PC-3 (cell line): Measurements from ENCODE around the gene CBFA2T2. TPM values are rescaled to one million over a fixed set of nuclear protein-coding genes. Genes with fewer than 3 reads are reported as not detected.

Experiments
- ATAC-seq: fragments of 200-7000 bp; cut with Tn5 transposase; 2 replicates; pipeline ENCODE4 v1.9.1; 2020; ENCODE audit warnings: mild to moderate bottlenecking, moderate library complexity
- BruUV-seq: library from RNA; stranded (reverse); fragments of 400-500 nt; replicated peaks from 2 replicates; lab custom pipeline; 2021; lab: Mats Ljungman, UMichigan
- CTCF ChIA-PET: fragments of 300-600 bp; sonication (Branson Sonifier 250); formaldehyde crosslinking; loops from one replicate; lab custom pipeline; 2022; ENCODE audit warnings: antibody characterized with exemption; lab: Charles Lee
- POLR2A ChIA-PET: fragments of 300-600 bp; sonication (Branson Sonifier 250); formaldehyde crosslinking; loops from one replicate; lab custom pipeline; 2022; ENCODE audit warnings: antibody characterized with exemption; ENCODE audit not compliant: unreplicated experiment; lab: Charles Lee
- DNase-seq: peaks from one replicate; pipeline ENCODE4 v3.0.0-alpha.2; 2015
- H2AFZ ChIP-seq: fragments of 300-600 bp; sonication (generic); 2 replicates; pipeline ENCODE4 v1.6.0; 2016; ENCODE audit warnings: antibody characterized with exemption, low read length
- H3F3A ChIP-seq: fragments of 300-600 bp; sonication (generic); one replicate; pipeline ENCODE4 v1.6.0; 2017; ENCODE audit warnings: antibody characterized with exemption, low read length, control low read depth, mild to moderate bottlenecking; ENCODE audit not compliant: unreplicated experiment
- H3K27ac ChIP-seq: fragments of 300-600 bp; sonication (generic); 2 replicates; pipeline ENCODE4 v1.5.1; 2016; ENCODE audit warnings: mild to moderate bottlenecking, low read length
- H3K27me3 ChIP-seq: fragments of 300-600 bp; sonication (generic); 2 replicates; pipeline ENCODE4 v1.6.1; 2016; ENCODE audit warnings: low read length, mixed read lengths
- H3K36me3 ChIP-seq: fragments of 300-600 bp; sonication (generic); 2 replicates; pipeline ENCODE4 v1.6.1; 2016; ENCODE audit warnings: low read depth, mixed run types, low read length, mixed read lengths
- H3K4me1 ChIP-seq: fragments of 300-600 bp; sonication (generic); 2 replicates; pipeline ENCODE4 v1.5.1; 2016; ENCODE audit warnings: low read length; ENCODE audit not compliant: insufficient read depth
- H3K4me2 ChIP-seq: fragments of 300-600 bp; sonication (generic); 2 replicates; pipeline ENCODE4 v1.6.0; 2016; ENCODE audit warnings: low read length
- H3K4me3 ChIP-seq: fragments of 300-600 bp; sonication (generic); 2 replicates; pipeline ENCODE4 v1.5.1; 2016; ENCODE audit warnings: mild to moderate bottlenecking, low read length, mixed read lengths
- H3K79me2 ChIP-seq: fragments of 300-600 bp; sonication (generic); 2 replicates; pipeline ENCODE4 v1.6.1; 2017; ENCODE audit warnings: low read length, mixed read lengths
- H3K9ac ChIP-seq: fragments of 300-600 bp; sonication (generic); 2 replicates; pipeline ENCODE4 v1.6.0; 2016; ENCODE audit warnings: mild to moderate bottlenecking, low read length
- H3K9me2 ChIP-seq: fragments of 300-600 bp; sonication (generic); replicated peaks from 2 replicates; pipeline ENCODE4 v1.6.1; 2016; ENCODE audit warnings: mixed run types, low read length, mixed read lengths
- H3K9me3 ChIP-seq: fragments of 300-600 bp; sonication (generic); 2 replicates; pipeline ENCODE4 v1.6.1; 2016; ENCODE audit warnings: low read length, mixed read lengths
- H4K20me1 ChIP-seq: fragments of 300-600 bp; sonication (generic); 2 replicates; pipeline ENCODE4 v1.6.1; 2016; ENCODE audit warnings: low read length, mixed read lengths
- CTCF ChIP-seq: fragments of 300-600 bp; sonication (generic); conservative IDR thresholded peaks from 2 replicates; pipeline ENCODE4 v1.5.1; 2017; ENCODE audit warnings: antibody characterized with exemption, low read depth, mild to moderate bottlenecking, low read length
- EZH2 ChIP-seq: fragments of 300-600 bp; sonication (generic); IDR thresholded peaks from one replicate; pipeline ENCODE4 v1.6.1; 2017; ENCODE audit warnings: antibody characterized with exemption, mild to moderate bottlenecking, low read length; ENCODE audit not compliant: unreplicated experiment
- EZH2phosphoT487 ChIP-seq: fragments of 300-600 bp; sonication (generic); IDR thresholded peaks from 2 replicates; pipeline ENCODE4 v1.6.1; 2018; ENCODE audit warnings: mild to moderate bottlenecking, antibody characterized with exemption, low read length, borderline replicate concordance
- intact Hi-C: fragments of 100-400 bp; cut with micrococcal nuclease; formaldehyde crosslinking; loops from 2 replicates; pipeline ENCODE4 v1.9.0; 2023
- total RNA-seq: library from RNA; depleted of rRNA; stranded (reverse); fragments of >200 nt; gene quantifications from 2 replicates; pipeline ENCODE4 v1.2.3, GENCODE V29; 2014

CBFA2T2 gene
- total RNA-seq, 1 experiment from 2014 or later = 9.7 TPM

GRCh38 chr20:33601861-33602260 lies 112.0 kb downstream of the CBFA2T2 start:
- POLR2A ChIA-PET = no interaction called here
- no peak for ATAC-seq
- Histone ChIP-seq H3K27me3 (no peaks in the 10 kb centered on the region), H3K9ac (no peak overlapping the region), H3K27ac (no peak overlapping the region), H4K20me1 (no peaks in the 10 kb centered on the region), H3F3A (no peaks in the 10 kb centered on the region), H3K9me2 (no peaks in the 10 kb centered on the region), H3K4me1 (no peaks in the 10 kb centered on the region), H2AFZ (no peak overlapping the region), H3K4me2 (no peak overlapping the region), H3K36me3 (no peaks in the 10 kb centered on the region), H3K4me3 (no peak overlapping the region), H3K9me3 (no peaks in the 10 kb centered on the region), H3K79me2 (no peaks in the 10 kb centered on the region)
- intact Hi-C loops = no loop called here
- BruUV-seq = no TSS peak
- TF ChIP-seq EZH2 (no peak), CTCF (no peak), EZH2phosphoT487 (no peak)
- CTCF ChIA-PET = no interaction called here
- no peak for DNase-seq

- BruUV-seq = no TSS peak
- Histone ChIP-seq H3K27ac (no peak overlapping the region), H3K79me2 (no peaks in the 10 kb centered on the region), H3K9me2 (no peaks in the 10 kb centered on the region), H3K4me2 (no peak overlapping the region), H3F3A (no peaks in the 10 kb centered on the region), H3K4me1 (no peaks in the 10 kb centered on the region), H3K9ac (no peak overlapping the region), H3K4me3 (no peak overlapping the region), H3K27me3 (no peaks in the 10 kb centered on the region), H4K20me1 (no peaks in the 10 kb centered on the region), H2AFZ (no peak overlapping the region), H3K36me3 (no peaks in the 10 kb centered on the region; the same call in 1 of the 2 replicates), H3K9me3 (no peaks in the 10 kb centered on the region)
- DNase-seq (no peak), ATAC-seq (no peak)
- POLR2A ChIA-PET = no interaction called here
- CTCF ChIA-PET = no interaction called here
- intact Hi-C loops = no loop called here
- TF ChIP-seq EZH2phosphoT487 (no peak), EZH2 (no peak)
Observed at GRCh38 chr20:33602826-33603590, 113.1 kb downstream of the CBFA2T2 start.

GRCh38 chr20:33604084-33604990 lies 114.4 kb downstream of the CBFA2T2 start:
- Histone ChIP-seq H3F3A (no peaks in the 10 kb centered on the region), H4K20me1 (no peaks in the 10 kb centered on the region), H3K4me3 (no peak overlapping the region), H3K79me2 (no peaks in the 10 kb centered on the region), H3K36me3 (no peaks in the 10 kb centered on the region; the same call in 1 of the 2 replicates), H3K4me2 (no peak overlapping the region), H2AFZ (no peak overlapping the region), H3K4me1 (no peaks in the 10 kb centered on the region), H3K9me2 (no peaks in the 10 kb centered on the region), H3K27me3 (no peaks in the 10 kb centered on the region), H3K27ac (no peak overlapping the region), H3K9me3 (no peaks in the 10 kb centered on the region), H3K9ac (no peak overlapping the region)
- no peak for ATAC-seq
- POLR2A ChIA-PET = no interaction called here
- no peak for DNase-seq
- intact Hi-C loops = no loop called here
- no TSS peak for BruUV-seq
- TF ChIP-seq CTCF (no peak), EZH2 (no peak), EZH2phosphoT487 (no peak)
- CTCF ChIA-PET = no interaction called here
